HG03159 (cell line): Measurements from ENCODE around the gene CFAP65.

Experiments
- ATAC-seq: cut with Tn5 transposase; IDR thresholded peaks from one replicate; pipeline ENCODE4 v1.9.1; 2021; ENCODE audit warnings: mild to moderate bottlenecking, moderate library complexity; ENCODE audit not compliant: unreplicated experiment

CFAP65 gene

GRCh38 chr2:219062081-219062480, 20.8 kb upstream of the CFAP65 start:
- no peak for ATAC-seq

- ATAC-seq: no peak
These were observed 19.8 kb upstream of the CFAP65 start, which contains the start of gene IHH for GRCh38 chr2:219060821-219061791. Gene IHH, minus strand, starts transcription at chr2:219060921. Its CDS starts 454 bp downstream, at chr2:219060467.

GRCh38 chr2:219059725-219060682, 18.7 kb upstream of the CFAP65 start:
- ATAC-seq: no peak

GRCh38 chr2:219059375-219059724, 18.0 kb upstream of the CFAP65 start:
- no peak for ATAC-seq

- no peak for ATAC-seq
These were observed 17.4 kb upstream of the CFAP65 start for GRCh38 chr2:219058541-219059374.

- peak; percentile 87 for ATAC-seq
These were observed 16.6 kb upstream of the CFAP65 start for GRCh38 chr2:219057709-219058540.

GRCh38 chr2:219056896-219057708, 15.8 kb upstream of the CFAP65 start:
- no peak for ATAC-seq

- no peak for ATAC-seq
These were observed 15.0 kb upstream of the CFAP65 start for GRCh38 chr2:219056176-219056895.

GRCh38 chr2:219054956-219055903, 13.9 kb upstream of the CFAP65 start:
- no peak for ATAC-seq

GRCh38 chr2:219049282-219049681, 8.0 kb upstream of the CFAP65 start:
- no peak for ATAC-seq

GRCh38 chr2:219045937-219046550, 4.7 kb upstream of the CFAP65 start:
- ATAC-seq: no peak

- ATAC-seq: no peak
These were observed 1.4 kb upstream of the CFAP65 start for GRCh38 chr2:219042750-219043149.

- no peak for ATAC-seq
These were observed 841 bp upstream of the CFAP65 start for GRCh38 chr2:219042157-219042556.

GRCh38 chr2:219038600-219038999, 2.7 kb downstream of the CFAP65 start:
- ATAC-seq: no peak

- ATAC-seq: no peak
These were observed 3.4 kb downstream of the CFAP65 start for GRCh38 chr2:219037783-219038499.

GRCh38 chr2:219035942-219036341, 5.4 kb downstream of the CFAP65 start:
- ATAC-seq: no peak
